Tibial artery (tissue), 4 donors: Measurements from ENCODE around the gene IL4R.

Experiments
- DNase-seq, 2 donors: peaks; one replicate each; pipeline ENCODE4 v3.0.0-alpha.2; 2019
- H3K27ac ChIP-seq, 2 donors: fragments of 200-600 bp; sonication (generic) in 1 of 2; 1 replicate in 1 of 2; 2 replicates in 1 of 2; pipeline ENCODE4 v1.5.1; 2018 to 2019; ENCODE audit warnings: mild to moderate bottlenecking in 1 of 2
- H3K27me3 ChIP-seq, 2 donors: fragments of 200-600 bp; sonication (generic) in 1 of 2; one replicate each; pipeline versions ENCODE4 v1.5.1 to v1.6.0; 2016 to 2019
- H3K36me3 ChIP-seq, 3 donors: fragments of 200-600 bp; sonication (generic) in 2 of 3; one replicate each; pipeline ENCODE4 v1.5.1; 2016 to 2019; ENCODE audit warnings: mild to moderate bottlenecking in 2 of 3
- H3K4me1 ChIP-seq, 4 donors: fragments of 200-600 bp; sonication (generic) in 2 of 4; 1 replicate in 3 of 4; 2 replicates in 1 of 4; pipeline ENCODE4 v1.5.1; 2016 to 2019
- H3K4me3 ChIP-seq, 2 donors: fragments of 200-600 bp; sonication (generic) in 1 of 2; 1 replicate in 1 of 2; 2 replicates in 1 of 2; pipeline ENCODE4 v1.5.1; 2018 to 2019; ENCODE audit warnings: mild to moderate bottlenecking in 2 of 2
- H3K9me3 ChIP-seq, 3 donors: fragments of 200-600 bp; sonication (generic) in 1 of 3; one replicate each; pipeline ENCODE4 v1.5.1; 2016 to 2019
- CTCF ChIP-seq, 2 experiments: fragments of 200-600 bp in 1 of 2; fragments of 450-650 bp in 1 of 2; IDR thresholded peaks; one replicate each; pipeline ENCODE4 v1.5.1; 2017 to 2019; ENCODE audit warnings: antibody characterized with exemption in 2 of 2, mild to moderate bottlenecking in 1 of 2, moderate library complexity in 1 of 2
- intact Hi-C: fragments of 100-400 bp; cut with DNase I; formaldehyde crosslinking; loops from one replicate; pipeline ENCODE4 v1.15.0; 2023; ENCODE audit warnings: low total_unique reads

IL4R gene

DNA sequence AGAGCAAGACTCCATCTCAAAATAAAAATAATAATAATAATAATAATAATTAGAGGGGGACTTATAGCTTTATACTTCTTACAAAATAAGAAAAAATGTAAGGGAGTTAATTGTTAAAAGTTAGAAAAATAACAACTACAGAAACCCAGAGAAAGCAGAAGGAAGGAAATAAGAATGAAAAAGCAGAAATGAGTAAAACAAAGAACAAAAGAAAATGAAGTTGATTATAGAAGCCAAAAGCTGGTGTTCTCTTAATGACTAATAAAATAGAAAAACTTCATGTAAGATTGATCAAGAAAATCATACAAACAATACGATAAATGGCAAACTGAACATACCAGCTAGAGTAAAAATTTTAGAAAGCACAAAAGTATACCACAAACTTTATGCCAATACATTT is 38.4 kb upstream of the IL4R start:
- no peaks in the 10 kb centered on the region for H3K9me3 ChIP-seq
- no peaks in the 10 kb centered on the region for H3K27me3 ChIP-seq
- TF ChIP-seq CTCF (IDR thresholded peaks at IDR 0.05), result no peak
- no peak overlapping the region for H3K4me3 ChIP-seq
- H3K27ac ChIP-seq, result no peak overlapping the region
- DNase-seq, result no peak
- no peaks in the 10 kb centered on the region for H3K4me1 ChIP-seq
- no peaks in the 10 kb centered on the region for H3K36me3 ChIP-seq
- intact Hi-C loops, result no loop called here

DNA sequence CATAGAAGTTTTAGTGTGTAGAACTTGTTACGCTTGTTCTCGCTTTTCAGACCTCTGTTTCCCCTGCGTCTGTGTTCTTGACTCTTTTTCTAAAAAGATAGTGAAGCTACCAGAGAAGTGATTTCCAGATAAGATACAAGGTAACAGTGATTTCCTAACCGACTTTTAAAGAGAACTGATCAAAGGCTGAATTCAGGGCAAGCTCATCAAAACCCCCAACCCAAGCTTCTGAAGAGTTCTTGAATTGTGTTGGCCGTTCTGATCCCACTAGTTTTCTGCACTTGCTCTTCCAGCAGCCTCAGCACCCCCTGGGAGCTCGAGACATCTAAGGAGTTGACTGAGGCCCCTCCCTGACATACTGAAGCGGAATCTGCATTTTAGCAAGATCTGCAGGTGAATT is 32.5 kb upstream of the IL4R start:
- Histone ChIP-seq H3K4me1 (peaks cover 0 to 7% (median 3%) of the 10 kb centered on the region in 4 donors), H3K4me3 (no peak overlapping the region), H3K27ac (no peak overlapping the region), H3K36me3 (no peaks in the 10 kb centered on the region), H3K9me3 (no peaks in the 10 kb centered on the region), H3K27me3 (no peaks in the 10 kb centered on the region)
- intact Hi-C loops, result no loop called here
- no peak for DNase-seq
- TF ChIP-seq CTCF (IDR thresholded peaks at IDR 0.05), result no peak

- TF ChIP-seq CTCF (IDR thresholded peaks at IDR 0.05), result no peak
Observed at GRCh38 chr16:27284865-27285675, 28.7 kb upstream of the IL4R start.

GRCh38 chr16:27285676-27286196 is 28.0 kb upstream of the IL4R start:
- no peaks in the 10 kb centered on the region for H3K27me3 ChIP-seq
- H3K4me3 ChIP-seq, result no peak overlapping the region
- H3K4me1 ChIP-seq, result peaks cover 0 to 17% (median 9%) of the 10 kb centered on the region in 4 donors
- intact Hi-C loops, result no loop called here
- no peak for TF ChIP-seq CTCF (IDR thresholded peaks at IDR 0.05)
- no peaks in the 10 kb centered on the region for H3K9me3 ChIP-seq
- peak in 1 of 2 donors; percentile 70 for DNase-seq
- no peaks in the 10 kb centered on the region for H3K36me3 ChIP-seq
- peak overlapping the region; percentile 33 to 47 for H3K27ac ChIP-seq

More at GRCh38 chr16:27284865-27285675, 28.7 kb upstream of the IL4R start:
- H3K36me3 ChIP-seq, result no peaks in the 10 kb centered on the region
- H3K4me3 ChIP-seq, result no peak overlapping the region
- no peak for DNase-seq
- H3K27ac ChIP-seq, result peak overlapping the region in 1 of 2 donors; percentile 33
- H3K4me1 ChIP-seq, result peaks cover 0 to 17% (median 9%) of the 10 kb centered on the region in 4 donors
- no peaks in the 10 kb centered on the region for H3K9me3 ChIP-seq
- intact Hi-C loops, result no loop called here
- H3K27me3 ChIP-seq, result no peaks in the 10 kb centered on the region

- intact Hi-C loops, result no loop called here
- Histone ChIP-seq H3K36me3 (no peaks in the 10 kb centered on the region), H3K4me3 (no peak overlapping the region), H3K27me3 (no peaks in the 10 kb centered on the region), H3K4me1 (peaks cover 0 to 17% (median 9%) of the 10 kb centered on the region in 4 donors), H3K9me3 (no peaks in the 10 kb centered on the region), H3K27ac (peak overlapping the region; percentile 33 to 47)
- peak in 1 of 2 donors; percentile 53 for DNase-seq
- TF ChIP-seq CTCF (IDR thresholded peaks at IDR 0.05), result no peak
Observed at GRCh38 chr16:27286451-27286850, 27.3 kb upstream of the IL4R start.
